ENCODE results near the gene PRG3. TPM values are rescaled to one million over a fixed set of nuclear protein-coding genes. Genes with fewer than 3 reads are reported as not detected.

Gene PRG3
- total and polyA plus RNA-seq, 9 of the 15 experiments (the other 6 are each of a cell fraction or from before 2014, with no cell fraction given) = 0.18 to 0.55 (median 0.38) TPM; not detected in 6

DNA sequence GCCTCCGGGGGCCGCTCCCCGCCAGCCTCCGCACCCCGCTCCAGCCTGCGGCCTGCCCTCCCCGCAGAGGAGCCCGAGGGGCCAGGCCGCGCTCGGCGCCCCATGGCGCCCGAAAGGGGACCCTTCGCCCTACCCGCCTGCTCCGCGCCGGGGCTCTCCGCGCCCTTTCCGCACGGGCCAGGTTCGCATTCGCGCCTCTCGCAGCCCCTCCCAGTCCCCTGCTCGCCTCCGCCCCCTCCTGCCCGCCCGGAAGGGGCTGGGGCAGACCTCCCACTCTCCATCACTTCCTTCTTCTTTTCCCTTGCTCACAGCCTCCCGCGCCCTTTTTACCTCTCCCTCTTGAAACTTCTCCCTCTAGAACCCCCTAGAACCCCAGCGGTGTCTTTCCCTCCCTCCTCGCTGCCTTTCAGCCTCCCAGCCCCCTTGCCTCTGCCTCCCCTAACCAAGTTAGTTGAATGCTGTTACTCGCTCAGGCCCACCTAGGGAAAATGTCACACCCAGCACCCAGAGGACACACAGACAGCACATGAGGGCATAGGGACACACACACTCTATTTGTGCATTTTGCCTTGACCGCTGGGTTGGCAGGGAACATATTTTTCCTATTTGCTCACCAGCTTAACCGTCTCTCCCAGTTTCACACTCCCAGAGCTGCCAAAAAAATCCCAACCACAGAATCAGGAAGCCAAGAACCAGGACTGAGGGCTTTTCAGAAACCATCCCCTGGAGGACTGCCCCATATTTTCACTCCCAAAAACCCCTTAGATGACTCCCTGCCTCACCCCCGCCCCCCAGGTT lies 46.2 kb upstream of the PRG3 start, which contains the start of gene SLC43A3 (continued):
- TF ChIP-seq, protein P1, sequence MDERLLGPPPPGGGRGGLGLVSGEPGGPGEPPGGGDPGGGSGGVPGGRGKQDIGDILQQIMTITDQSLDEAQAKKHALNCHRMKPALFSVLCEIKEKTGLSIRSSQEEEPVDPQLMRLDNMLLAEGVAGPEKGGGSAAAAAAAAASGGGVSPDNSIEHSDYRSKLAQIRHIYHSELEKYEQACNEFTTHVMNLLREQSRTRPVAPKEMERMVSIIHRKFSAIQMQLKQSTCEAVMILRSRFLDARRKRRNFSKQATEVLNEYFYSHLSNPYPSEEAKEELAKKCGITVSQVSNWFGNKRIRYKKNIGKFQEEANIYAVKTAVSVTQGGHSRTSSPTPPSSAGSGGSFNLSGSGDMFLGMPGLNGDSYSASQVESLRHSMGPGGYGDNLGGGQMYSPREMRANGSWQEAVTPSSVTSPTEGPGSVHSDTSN (CRISPR knock-in tag; IDR thresholded peaks at IDR 0.05; ENCODE audit: low read depth) = no peak
- TF ChIP-seq, protein P1 (tag; conservative IDR thresholded peaks at IDR 0.05; ENCODE audit: low read depth) = no peak
- TF ChIP-seq ZNF146 (CRISPR knock-in tag; IDR thresholded peaks at IDR 0.05; ENCODE audit: unreplicated experiment) (no peak), CSDE1 (IDR thresholded peaks at IDR 0.05) (no peak), ZNF780A (CRISPR knock-in tag; IDR thresholded peaks at IDR 0.05) (no peak), CC2D1A (IDR thresholded peaks at IDR 0.05) (0 out of 2 replicates have a peak, but pooled peaks have one; percentile 29), ERF (CRISPR knock-in tag; IDR thresholded peaks at IDR 0.05) (no peak), NFATC3 (IDR thresholded peaks at IDR 0.05) (no peak), HCFC1 (IDR thresholded peaks at IDR 0.05; ENCODE audit: low read depth, low read length) (no peak), KLF16 (IDR thresholded peaks at IDR 0.05) (no peak), POLR3G (IDR thresholded peaks at IDR 0.05; ENCODE audit: extremely low read depth, insufficient read length, insufficient replicate concordance) (no peak), ZNF232 (CRISPR knock-in tag; IDR thresholded peaks at IDR 0.05) (no peak; the same call in 1 of the 2 replicates), NFE2L1 (tag; IDR thresholded peaks at IDR 0.05; ENCODE audit: borderline replicate concordance, low read depth) (no peak)
- TF ChIP-seq, protein P2, sequence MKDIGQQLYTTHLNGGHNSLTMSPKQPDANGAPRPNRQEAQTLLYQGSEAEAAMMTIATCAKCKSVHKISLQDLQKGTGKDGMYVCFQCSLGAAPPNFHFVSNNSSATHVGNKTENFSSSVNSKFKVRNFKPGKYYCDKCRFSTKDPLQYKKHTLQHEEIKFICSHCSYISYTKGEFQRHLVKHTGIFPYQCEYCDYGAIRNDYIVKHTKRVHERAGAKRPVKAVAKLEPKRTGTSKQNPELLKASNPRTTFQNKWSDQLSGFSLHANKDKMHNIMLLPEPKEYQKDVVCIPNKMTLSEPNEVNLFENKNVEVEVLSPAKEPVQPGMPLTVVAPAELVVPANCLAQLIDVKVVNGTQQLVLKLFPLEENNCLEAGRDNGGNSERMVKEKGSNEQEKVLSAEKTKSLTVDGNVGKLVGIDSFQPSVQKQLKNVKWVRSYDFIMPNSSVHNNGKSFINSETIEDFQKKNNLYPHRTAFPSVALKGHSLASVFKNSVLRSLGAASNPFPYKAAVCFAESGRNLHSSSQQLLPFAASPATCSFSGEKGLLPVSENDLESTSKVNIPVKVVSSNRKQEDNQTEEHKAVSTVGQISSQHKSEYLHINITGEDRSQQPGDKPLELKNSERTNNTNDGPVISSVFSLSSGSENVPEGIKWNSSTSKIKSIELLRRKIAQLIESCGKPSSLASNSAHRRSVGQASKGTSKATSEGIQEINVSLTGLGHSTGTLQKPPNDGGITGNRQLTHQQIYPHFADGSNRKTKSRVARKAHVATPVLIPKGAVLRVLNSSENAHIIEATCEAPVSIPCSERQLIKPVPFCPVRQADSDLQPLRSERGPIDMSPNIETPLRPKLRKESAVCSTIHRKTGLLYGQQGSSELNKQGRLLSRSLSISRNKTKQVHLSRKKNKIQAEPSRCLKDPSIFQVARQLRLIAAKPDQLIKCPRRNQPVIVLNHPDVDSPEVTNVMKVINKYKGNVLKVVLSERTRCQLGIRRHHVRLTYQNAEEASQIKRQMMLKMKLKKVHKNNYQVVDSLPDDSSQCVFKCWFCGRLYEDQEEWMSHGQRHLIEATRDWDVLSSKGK (CRISPR knock-in tag; IDR thresholded peaks at IDR 0.05) = no peak
- TF ChIP-seq, protein P3, sequence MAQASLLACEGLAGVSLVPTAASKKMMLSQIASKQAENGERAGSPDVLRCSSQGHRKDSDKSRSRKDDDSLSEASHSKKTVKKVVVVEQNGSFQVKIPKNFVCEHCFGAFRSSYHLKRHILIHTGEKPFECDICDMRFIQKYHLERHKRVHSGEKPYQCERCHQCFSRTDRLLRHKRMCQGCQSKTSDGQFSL (CRISPR knock-in tag; IDR thresholded peaks at IDR 0.05) = 0 out of 2 replicates have a peak, but pooled peaks have one; percentile 5
- TF ChIP-seq, protein P3 (tag; IDR thresholded peaks at IDR 0.05) = no peak
- TF ChIP-seq, protein P4, sequence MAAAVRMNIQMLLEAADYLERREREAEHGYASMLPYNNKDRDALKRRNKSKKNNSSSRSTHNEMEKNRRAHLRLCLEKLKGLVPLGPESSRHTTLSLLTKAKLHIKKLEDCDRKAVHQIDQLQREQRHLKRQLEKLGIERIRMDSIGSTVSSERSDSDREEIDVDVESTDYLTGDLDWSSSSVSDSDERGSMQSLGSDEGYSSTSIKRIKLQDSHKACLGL (CRISPR knock-in tag; IDR thresholded peaks at IDR 0.05; ENCODE audit: borderline replicate concordance, poor library complexity, severe bottlenecking) = no peak
- TF ChIP-seq, protein P5, sequence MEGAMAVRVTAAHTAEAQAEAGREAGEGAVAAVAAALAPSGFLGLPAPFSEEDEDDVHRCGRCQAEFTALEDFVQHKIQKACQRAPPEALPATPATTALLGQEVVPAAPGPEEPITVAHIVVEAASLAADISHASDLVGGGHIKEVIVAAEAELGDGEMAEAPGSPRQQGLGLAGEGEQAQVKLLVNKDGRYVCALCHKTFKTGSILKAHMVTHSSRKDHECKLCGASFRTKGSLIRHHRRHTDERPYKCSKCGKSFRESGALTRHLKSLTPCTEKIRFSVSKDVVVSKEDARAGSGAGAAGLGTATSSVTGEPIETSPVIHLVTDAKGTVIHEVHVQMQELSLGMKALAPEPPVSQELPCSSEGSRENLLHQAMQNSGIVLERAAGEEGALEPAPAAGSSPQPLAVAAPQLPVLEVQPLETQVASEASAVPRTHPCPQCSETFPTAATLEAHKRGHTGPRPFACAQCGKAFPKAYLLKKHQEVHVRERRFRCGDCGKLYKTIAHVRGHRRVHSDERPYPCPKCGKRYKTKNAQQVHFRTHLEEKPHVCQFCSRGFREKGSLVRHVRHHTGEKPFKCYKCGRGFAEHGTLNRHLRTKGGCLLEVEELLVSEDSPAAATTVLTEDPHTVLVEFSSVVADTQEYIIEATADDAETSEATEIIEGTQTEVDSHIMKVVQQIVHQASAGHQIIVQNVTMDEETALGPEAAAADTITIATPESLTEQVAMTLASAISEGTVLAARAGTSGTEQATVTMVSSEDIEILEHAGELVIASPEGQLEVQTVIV (CRISPR knock-in tag; IDR thresholded peaks at IDR 0.05; ENCODE audit: borderline replicate concordance) = no peak

All from K562 (cell line).